ENCODE measurements around the gene HYPK.
A peak's percentile ranks its signal among the peaks of the same experiment; 100 is the strongest.

The HYPK gene

GRCh38 chr15:43800286-43801141 is at the start of gene HYPK:
TSS of gene HYPK (plus strand) at chr15:43800599. CDS start at chr15:43800623, 24 bp downstream.
- no peak for DNase-seq (ENCODE audit: low read depth, low spot score)
- peak within 1 kb of the TSS; percentile 89 for H3K27ac ChIP-seq

- H3K27ac ChIP-seq, result no peak overlapping the region
- DNase-seq (ENCODE audit: low read depth, low spot score), result no peak
Measured at GRCh38 chr15:43751885-43752284, 48.5 kb upstream of the HYPK start.

- no peak overlapping the region for H3K27ac ChIP-seq
- DNase-seq (ENCODE audit: low read depth, low spot score), result no peak
Measured at GRCh38 chr15:43762824-43763223, 37.6 kb upstream of the HYPK start.

GRCh38 chr15:43763819-43764446 is 36.5 kb upstream of the HYPK start:
- no peak for DNase-seq (ENCODE audit: low read depth, low spot score)

GRCh38 chr15:43769584-43770228 is 30.7 kb upstream of the HYPK start:
- no peak for DNase-seq (ENCODE audit: low read depth, low spot score)
- no peak overlapping the region for H3K27ac ChIP-seq

More at GRCh38 chr15:43763819-43764446, 36.5 kb upstream of the HYPK start:
- no peak overlapping the region for H3K27ac ChIP-seq

GRCh38 chr15:43771816-43772215 is 28.6 kb upstream of the HYPK start:
- peak overlapping the region; percentile 40 for H3K27ac ChIP-seq
- no peak for DNase-seq (ENCODE audit: low read depth, low spot score)

GRCh38 chr15:43772624-43773023 is 27.8 kb upstream of the HYPK start:
- DNase-seq (ENCODE audit: low read depth, low spot score), result no peak
- H3K27ac ChIP-seq, result peak overlapping the region; percentile 40

- DNase-seq (ENCODE audit: low read depth, low spot score), result no peak
- peak overlapping the region; percentile 56 for H3K27ac ChIP-seq
Measured at GRCh38 chr15:43774062-43774461, 26.3 kb upstream of the HYPK start.

GRCh38 chr15:43775411-43775965 is 24.9 kb upstream of the HYPK start:
- peak overlapping the region; percentile 56 for H3K27ac ChIP-seq
- DNase-seq (ENCODE audit: low read depth, low spot score), result no peak

- H3K27ac ChIP-seq, result peak overlapping the region; percentile 56
- no peak for DNase-seq (ENCODE audit: low read depth, low spot score)
Measured at GRCh38 chr15:43776101-43776717, 24.2 kb upstream of the HYPK start.

- DNase-seq (ENCODE audit: low read depth, low spot score), result no peak
- H3K27ac ChIP-seq, result peak within 1 kb of the TSS; percentile 56
Measured at GRCh38 chr15:43776718-43777266, 23.6 kb upstream of the HYPK start, which contains the start of gene ELL3. TSS of gene ELL3 (minus strand) at chr15:43776966. CDS start at chr15:43776901, 65 bp downstream.

GRCh38 chr15:43777267-43777914 is 23.0 kb upstream of the HYPK start:
- peak overlapping the region; percentile 56 for H3K27ac ChIP-seq
- no peak for DNase-seq (ENCODE audit: low read depth, low spot score)

GRCh38 chr15:43779016-43779415 is 21.4 kb upstream of the HYPK start:
- no peak for DNase-seq (ENCODE audit: low read depth, low spot score)
- no peak overlapping the region for H3K27ac ChIP-seq

GRCh38 chr15:43789409-43789808 is 11.0 kb upstream of the HYPK start:
- no peak for DNase-seq (ENCODE audit: low read depth, low spot score)

GRCh38 chr15:43791993-43792760 is 8.2 kb upstream of the HYPK start, which contains the start of gene SERF2:
TSS of gene SERF2 (plus strand) at chr15:43792320. CDS start at chr15:43792377, 57 bp downstream.
- H3K27ac ChIP-seq, result peak within 1 kb of the TSS; percentile 70
- DNase-seq (ENCODE audit: low read depth, low spot score), result peak; percentile 95

More at GRCh38 chr15:43789409-43789808, 11.0 kb upstream of the HYPK start:
- H3K27ac ChIP-seq, result no peak overlapping the region

- peak overlapping the region; percentile 70 for H3K27ac ChIP-seq
- DNase-seq (ENCODE audit: low read depth, low spot score), result no peak
Measured at GRCh38 chr15:43792761-43793476, 7.5 kb upstream of the HYPK start.

GRCh38 chr15:43793647-43794046 is 6.8 kb upstream of the HYPK start:
- DNase-seq (ENCODE audit: low read depth, low spot score), result no peak
- peak overlapping the region; percentile 70 for H3K27ac ChIP-seq

Measured in epithelial cell of prostate (primary cell).